Measurements from ENCODE around the gene AFAP1L2.
A peak's percentile ranks its signal among the peaks of the same experiment; 100 is the strongest.
"Not testable (repeated sequence)": the region's sequence is repeated elsewhere in the genome, so short reads cannot be mapped to it uniquely, and the experiment has no call there.

Gene AFAP1L2

DNA sequence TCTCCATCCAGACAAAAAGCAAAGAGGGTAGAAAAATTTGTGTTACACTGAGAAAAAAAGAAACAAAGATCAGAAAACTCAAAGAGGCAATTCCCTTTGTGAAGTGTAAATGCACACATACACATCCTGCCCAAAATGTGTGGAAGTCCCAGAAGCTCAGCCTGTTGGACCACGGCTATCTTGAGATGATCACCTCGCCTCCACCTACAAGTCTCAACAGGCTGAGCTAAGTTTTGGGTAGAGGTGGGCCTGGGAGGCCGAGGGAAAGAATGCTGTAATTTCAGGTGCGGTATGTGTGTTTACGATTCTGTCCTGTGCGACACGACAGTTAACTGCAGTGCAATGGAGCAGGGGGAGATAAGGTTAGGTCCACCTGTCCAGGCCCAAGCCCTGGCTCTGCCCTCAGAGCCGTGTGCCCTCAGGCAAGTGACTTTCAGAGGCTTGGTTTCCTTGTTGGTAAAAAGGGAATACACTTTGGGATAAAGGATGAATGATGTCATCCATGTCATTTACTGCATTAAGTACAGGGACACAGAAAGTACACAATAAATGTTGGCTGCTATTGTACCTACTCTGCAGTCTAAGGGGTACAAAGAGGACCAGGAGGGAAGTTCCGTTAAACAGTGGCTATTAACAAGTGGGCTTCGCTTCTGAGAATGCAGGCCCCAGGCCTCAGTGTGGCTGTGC, 67.3 kb downstream of the AFAP1L2 start:
- in situ Hi-C loops (cut with HindIII; ENCODE audit: low sequenced_read_pairs) = no loop called here
- DNase-seq (ENCODE audit: low read depth) = no peak
- TF ChIP-seq, protein P1, sequence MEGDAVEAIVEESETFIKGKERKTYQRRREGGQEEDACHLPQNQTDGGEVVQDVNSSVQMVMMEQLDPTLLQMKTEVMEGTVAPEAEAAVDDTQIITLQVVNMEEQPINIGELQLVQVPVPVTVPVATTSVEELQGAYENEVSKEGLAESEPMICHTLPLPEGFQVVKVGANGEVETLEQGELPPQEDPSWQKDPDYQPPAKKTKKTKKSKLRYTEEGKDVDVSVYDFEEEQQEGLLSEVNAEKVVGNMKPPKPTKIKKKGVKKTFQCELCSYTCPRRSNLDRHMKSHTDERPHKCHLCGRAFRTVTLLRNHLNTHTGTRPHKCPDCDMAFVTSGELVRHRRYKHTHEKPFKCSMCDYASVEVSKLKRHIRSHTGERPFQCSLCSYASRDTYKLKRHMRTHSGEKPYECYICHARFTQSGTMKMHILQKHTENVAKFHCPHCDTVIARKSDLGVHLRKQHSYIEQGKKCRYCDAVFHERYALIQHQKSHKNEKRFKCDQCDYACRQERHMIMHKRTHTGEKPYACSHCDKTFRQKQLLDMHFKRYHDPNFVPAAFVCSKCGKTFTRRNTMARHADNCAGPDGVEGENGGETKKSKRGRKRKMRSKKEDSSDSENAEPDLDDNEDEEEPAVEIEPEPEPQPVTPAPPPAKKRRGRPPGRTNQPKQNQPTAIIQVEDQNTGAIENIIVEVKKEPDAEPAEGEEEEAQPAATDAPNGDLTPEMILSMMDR (IDR thresholded peaks at IDR 0.05; ENCODE audit: low read depth, low read length, missing control alignments) = no peak
- H3K4me3 ChIP-seq (ENCODE audit: low read depth, low read length) = no peak overlapping the region

DNA sequence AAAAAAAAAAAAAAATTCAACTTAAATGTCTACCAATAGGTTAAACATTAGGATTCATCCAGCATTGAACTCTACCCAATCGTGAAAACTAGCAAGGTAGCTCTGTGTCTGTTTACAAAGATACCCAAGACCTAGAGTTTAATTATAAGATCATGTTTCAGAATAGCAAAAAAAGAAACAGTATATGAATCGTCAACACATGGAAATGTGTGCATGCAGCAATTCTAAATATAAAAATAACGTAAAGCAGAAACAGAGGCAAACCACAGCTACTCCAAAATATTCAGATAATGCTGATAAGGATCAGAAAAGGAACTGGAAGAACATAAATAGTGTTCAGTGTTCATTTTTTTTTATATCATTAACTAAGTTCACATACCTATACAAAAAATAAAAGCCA, 68.7 kb downstream of the AFAP1L2 start:
- TF ChIP-seq, protein P1 (IDR thresholded peaks at IDR 0.05; ENCODE audit: low read depth, low read length, missing control alignments) = no peak
- in situ Hi-C loops (cut with HindIII; ENCODE audit: low sequenced_read_pairs) = no loop called here
- DNase-seq (ENCODE audit: low read depth) = no peak

DNA sequence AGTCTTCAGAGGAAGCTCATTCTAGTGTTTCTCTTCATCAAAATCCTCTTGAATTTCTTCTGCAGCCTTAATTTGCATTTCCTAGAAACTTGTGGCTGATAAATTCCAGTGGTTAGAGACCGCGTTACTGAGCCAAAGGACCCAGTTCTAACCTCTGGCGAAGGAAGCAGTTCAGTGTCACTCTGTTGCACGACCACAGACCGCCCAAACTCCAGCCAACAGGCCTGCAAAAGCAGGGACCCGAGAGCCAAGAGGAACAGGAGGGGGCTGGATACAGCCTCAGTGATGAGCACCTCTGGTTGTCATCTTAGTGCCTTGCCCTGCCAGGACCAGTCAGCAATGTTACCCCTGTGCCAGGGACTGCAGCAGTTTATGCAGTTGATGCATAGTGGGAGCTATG, 70.0 kb downstream of the AFAP1L2 start:
- TF ChIP-seq, protein P1 (IDR thresholded peaks at IDR 0.05; ENCODE audit: low read depth, low read length, missing control alignments) = no peak
- DNase-seq (ENCODE audit: low read depth) = peak; percentile 66
- in situ Hi-C loops (cut with HindIII; ENCODE audit: low sequenced_read_pairs) = no loop called here
- H3K4me3 ChIP-seq (ENCODE audit: low read depth, low read length) = no peak overlapping the region

More for the DNA sequence above, 68.7 kb downstream of the AFAP1L2 start:
- no peak overlapping the region for H3K4me3 ChIP-seq (ENCODE audit: low read depth, low read length)

DNA sequence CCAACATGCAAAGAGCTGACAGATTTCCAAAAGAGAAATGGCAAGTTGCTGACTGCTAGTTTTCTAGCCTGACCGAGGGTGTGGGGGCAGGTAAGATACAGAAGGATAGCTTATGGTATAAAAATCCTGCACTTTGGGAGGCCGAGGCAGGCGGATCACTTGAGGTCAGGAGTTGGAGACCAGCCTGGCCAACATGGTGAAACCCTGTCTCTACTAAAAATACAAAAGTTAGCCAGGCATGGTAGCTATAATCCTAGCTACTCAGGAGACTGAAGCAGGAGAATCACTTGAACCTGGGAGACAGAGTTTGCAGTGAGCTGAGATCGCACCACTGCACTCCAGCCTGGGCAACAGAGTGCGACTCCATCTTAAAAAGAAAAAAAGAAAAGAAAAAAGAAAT, 70.9 kb downstream of the AFAP1L2 start:
- in situ Hi-C loops (cut with HindIII; ENCODE audit: low sequenced_read_pairs); H3K4me3 ChIP-seq (ENCODE audit: low read depth, low read length); DNase-seq (ENCODE audit: low read depth): not testable (repeated sequence)

DNA sequence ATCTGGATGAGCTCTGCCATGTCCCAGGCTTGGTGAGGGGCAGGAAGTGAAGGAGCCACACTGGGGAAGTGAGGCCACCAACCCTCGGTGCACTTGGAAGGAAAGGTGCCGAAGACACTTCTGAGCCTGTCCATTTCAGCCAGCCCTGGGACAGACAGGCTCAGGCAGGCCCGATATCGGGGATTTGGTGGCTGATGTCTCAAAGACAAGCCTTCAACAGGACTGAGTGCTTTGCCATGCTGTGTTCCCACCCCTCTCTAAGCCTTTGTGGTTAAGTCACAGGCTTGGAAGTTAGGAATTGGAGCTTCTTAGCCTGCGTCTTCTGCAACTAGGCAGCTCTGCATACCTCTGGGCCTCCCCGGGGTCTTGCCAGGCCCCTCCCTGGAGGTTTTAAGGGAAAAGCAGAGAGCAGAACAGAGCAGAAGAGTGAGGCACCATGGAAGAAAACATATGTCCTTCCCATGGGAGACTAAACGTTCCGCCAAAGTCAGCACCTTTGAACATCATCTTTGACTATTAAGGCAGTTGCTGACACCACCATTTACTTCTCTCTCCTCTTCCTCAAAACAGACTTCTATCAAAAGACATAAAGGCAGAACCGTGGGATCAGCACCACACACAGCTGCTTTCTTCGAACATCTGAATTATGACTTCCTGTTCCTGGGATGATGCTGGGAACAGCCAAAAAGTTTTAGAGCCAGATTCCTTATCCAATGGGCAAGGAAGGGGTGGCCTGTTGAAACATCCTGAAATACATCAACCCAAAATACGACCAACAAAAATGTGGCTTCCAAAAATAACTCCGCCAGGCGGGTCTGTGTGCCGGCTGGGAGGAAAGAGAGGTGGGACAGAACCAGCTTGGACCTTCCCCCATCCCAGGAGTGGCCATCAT, 71.8 kb downstream of the AFAP1L2 start:
- in situ Hi-C loops (cut with HindIII; ENCODE audit: low sequenced_read_pairs) = no loop called here
- H3K4me3 ChIP-seq (ENCODE audit: low read depth, low read length) = no peak overlapping the region
- TF ChIP-seq, protein P1 (IDR thresholded peaks at IDR 0.05; ENCODE audit: low read depth, low read length, missing control alignments) = no peak
- DNase-seq (ENCODE audit: low read depth) = no peak

DNA sequence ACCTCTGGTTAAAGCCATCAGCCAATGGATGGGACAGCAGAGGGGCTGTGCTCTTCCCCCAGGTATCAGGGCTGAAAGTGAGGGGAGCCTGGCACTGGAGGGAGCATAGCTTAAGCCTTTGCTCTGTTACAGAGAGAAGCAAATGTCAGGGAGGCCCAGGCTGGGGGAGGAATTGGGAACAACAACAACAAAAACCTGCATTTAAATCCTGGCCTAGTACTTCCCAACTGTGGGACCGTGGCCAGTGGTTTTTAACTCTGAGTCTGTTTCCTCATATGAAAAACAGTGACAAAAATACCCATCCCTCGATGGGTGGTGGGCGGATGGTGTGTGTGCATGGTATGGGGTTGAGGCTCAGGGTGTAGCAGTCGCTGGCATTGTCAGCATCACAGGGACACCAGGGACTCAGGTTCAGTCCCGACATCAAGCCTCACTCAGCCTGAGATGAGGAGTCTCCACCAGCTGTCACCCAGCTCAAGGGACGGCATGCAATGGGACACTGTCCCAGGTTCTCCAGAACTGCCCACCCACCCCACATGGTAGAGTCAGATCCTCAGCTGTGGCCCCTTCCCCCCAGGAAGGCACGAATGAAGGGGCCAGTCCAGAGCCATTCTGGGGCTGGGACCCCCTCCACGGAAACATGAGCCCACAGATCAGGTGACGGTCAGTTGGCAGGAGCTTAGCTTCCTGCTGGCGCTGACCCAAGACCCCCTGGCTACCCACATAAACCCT, 74.5 kb downstream of the AFAP1L2 start:
- DNase-seq (ENCODE audit: low read depth) = no peak
- TF ChIP-seq, protein P1 (IDR thresholded peaks at IDR 0.05; ENCODE audit: low read depth, low read length, missing control alignments) = no peak
- H3K4me3 ChIP-seq (ENCODE audit: low read depth, low read length) = no peak overlapping the region
- in situ Hi-C loops (cut with HindIII; ENCODE audit: low sequenced_read_pairs) = no loop called here
